Glutamatergic neuron (in vitro differentiated cells): Measurements from ENCODE around the gene BCAT1. TPM values are rescaled to one million over a fixed set of nuclear protein-coding genes. Genes with fewer than 3 reads are reported as not detected.
"Not testable (repeated sequence)": the region's sequence is repeated elsewhere in the genome, so short reads cannot be mapped to it uniquely, and the experiment has no call there.

Experiments used
- DNase-seq: peaks from one replicate; pipeline ENCODE4 v3.0.0; 2022
- H3K27ac Mint-ChIP-seq: one replicate; pipeline ENCODE4 v1.8.0; 2020; ENCODE audit warnings: mild to moderate bottlenecking, mixed read lengths, inconsistent platforms; ENCODE audit not compliant: unreplicated experiment
- H3K27me3 Mint-ChIP-seq: one replicate; pipeline ENCODE4 v1.8.0; 2020; ENCODE audit warnings: mild to moderate bottlenecking, moderate library complexity, mixed read lengths, inconsistent platforms; ENCODE audit not compliant: unreplicated experiment
- H3K36me3 Mint-ChIP-seq: one replicate; pipeline ENCODE4 v1.8.0; 2020; ENCODE audit warnings: mild to moderate bottlenecking, mixed read lengths, inconsistent platforms; ENCODE audit not compliant: unreplicated experiment
- H3K4me1 Mint-ChIP-seq: one replicate; pipeline ENCODE4 v1.8.0; 2020; ENCODE audit warnings: mild to moderate bottlenecking, low read depth, mixed read lengths, inconsistent platforms; ENCODE audit not compliant: unreplicated experiment
- H3K4me3 Mint-ChIP-seq: one replicate; pipeline ENCODE4 v1.8.0; 2020; ENCODE audit warnings: mild to moderate bottlenecking, mixed read lengths, inconsistent platforms; ENCODE audit not compliant: unreplicated experiment
- H3K9me3 Mint-ChIP-seq: one replicate; pipeline ENCODE4 v1.8.0; 2020; ENCODE audit warnings: mild to moderate bottlenecking, moderate library complexity, mixed read lengths, inconsistent platforms; ENCODE audit not compliant: unreplicated experiment
- CTCF ChIP-seq: fragments of 200-600 bp; sonication (generic); IDR thresholded peaks from one replicate; pipeline ENCODE4 v1.5.0; 2021; ENCODE audit not compliant: partially characterized antibody, unreplicated experiment
- total RNA-seq: library from RNA; stranded (reverse); fragmentation: NEBNext Ultra II Directional; extraction: Animal tissue kit (Norgen Biotek cat#: 25700); gene quantifications from one replicate; pipeline ENCODE4 v1.2.1, GENCODE V29; 2021; ENCODE audit not compliant: unreplicated experiment

The BCAT1 gene
- total RNA-seq, 1 donor from 2014 or later: 401 TPM

- TF ChIP-seq CTCF: no peak
- H3K36me3 Mint-ChIP-seq: no peaks in the 10 kb centered on the region
- no peak for DNase-seq
- no peaks in the 10 kb centered on the region for H3K27me3 Mint-ChIP-seq
- no peak overlapping the region for H3K4me3 Mint-ChIP-seq
- H3K4me1 Mint-ChIP-seq: no peaks in the 10 kb centered on the region
- H3K27ac Mint-ChIP-seq: no peak overlapping the region
- no peaks in the 10 kb centered on the region for H3K9me3 Mint-ChIP-seq
Observed at GRCh38 chr12:24879644-24880043, 69.3 kb downstream of the BCAT1 start.

GRCh38 chr12:24875014-24875413 is 73.9 kb downstream of the BCAT1 start:
- Mint-ChIP-seq H3K27me3 (no peaks in the 10 kb centered on the region), H3K4me1 (no peaks in the 10 kb centered on the region), H3K27ac (no peak overlapping the region), H3K36me3 (no peaks in the 10 kb centered on the region), H3K4me3 (no peak overlapping the region), H3K9me3 (no peaks in the 10 kb centered on the region)
- no peak for DNase-seq
- no peak for TF ChIP-seq CTCF

- Mint-ChIP-seq H3K27me3 (no peaks in the 10 kb centered on the region), H3K36me3 (peaks cover 3% of the 10 kb centered on the region), H3K27ac (no peak overlapping the region), H3K9me3 (peaks cover 2% of the 10 kb centered on the region), H3K4me1 (no peaks in the 10 kb centered on the region), H3K4me3 (no peak overlapping the region)
- no peak for TF ChIP-seq CTCF
- DNase-seq: no peak
Observed at GRCh38 chr12:24872211-24872610, 76.7 kb downstream of the BCAT1 start.

GRCh38 chr12:24866139-24866538 is 82.8 kb downstream of the BCAT1 start:
- H3K4me3 Mint-ChIP-seq, H3K4me1 Mint-ChIP-seq, H3K9me3 Mint-ChIP-seq, H3K27me3 Mint-ChIP-seq, DNase-seq, H3K27ac Mint-ChIP-seq: not testable (repeated sequence)
- H3K36me3 Mint-ChIP-seq: peaks cover 38% of the 10 kb centered on the region

- Mint-ChIP-seq H3K4me3 (no peak overlapping the region), H3K36me3 (peaks cover 39% of the 10 kb centered on the region), H3K4me1 (no peaks in the 10 kb centered on the region), H3K9me3 (peaks cover 4% of the 10 kb centered on the region), H3K27ac (no peak overlapping the region), H3K27me3 (no peaks in the 10 kb centered on the region)
- DNase-seq: no peak
- no peak for TF ChIP-seq CTCF
Observed at GRCh38 chr12:24864796-24865125, 84.1 kb downstream of the BCAT1 start.
